GM12873 (cell line): ENCODE data around the gene TOX2.

Experiments
- CTCF ChIP-seq: IDR thresholded peaks from 2 replicates; pipeline ENCODE4 v1.5.1; 2012; ENCODE audit warnings: low read depth, mild to moderate bottlenecking, moderate library complexity, low read length, control low read depth; ENCODE audit not compliant: insufficient read depth; ENCODE audit errors: missing control alignments

The TOX2 gene

GRCh38 chr20:43909211-43909610 lies 5.4 kb upstream of the TOX2 start:
- TF ChIP-seq CTCF: no peak

- TF ChIP-seq CTCF: no peak
Observed at GRCh38 chr20:43909720-43910119, 4.9 kb upstream of the TOX2 start.

- no peak for TF ChIP-seq CTCF
Observed at GRCh38 chr20:43910564-43910963, 4.1 kb upstream of the TOX2 start.

- TF ChIP-seq CTCF: no peak
Observed at GRCh38 chr20:43911066-43911465, 3.6 kb upstream of the TOX2 start.

GRCh38 chr20:43913291-43914025 lies 1.2 kb upstream of the TOX2 start:
- no peak for TF ChIP-seq CTCF

GRCh38 chr20:43915211-43916072 lies 790 bp downstream of the TOX2 start:
- TF ChIP-seq CTCF: no peak
